GM12878 (cell line): ENCODE measurements around the gene MYBBP1A.

Source experiments
- CTCF ChIP-seq, 3 experiments: IDR thresholded peaks in 2 of 3; conservative IDR thresholded peaks in 1 of 3; 2 replicates each; pipeline ENCODE4 v1.5.1; 2011; ENCODE audit warnings: low read depth in 3 of 3, low read length in 3 of 3, mild to moderate bottlenecking in 3 of 3, control low read depth in 2 of 3, moderate library complexity in 2 of 3, inconsistent platforms in 1 of 3, mixed read lengths in 1 of 3; ENCODE audit not compliant: control insufficient read depth in 2 of 3, insufficient read depth in 1 of 3; ENCODE audit errors: extremely low read depth in 1 of 3
- RFX5 ChIP-seq: IDR thresholded peaks from 2 replicates; pipeline ENCODE4 v1.6.1; 2011; ENCODE audit warnings: low read depth, low read length, improper control_type of control experiment
- TF ChIP-seq, protein P1 (sequence below): fragments of 450-650 bp; IDR thresholded peaks from 2 replicates; pipeline ENCODE4 v1.6.1; 2017; ENCODE audit warnings: mild to moderate bottlenecking

- TF ChIP-seq, protein P1, sequence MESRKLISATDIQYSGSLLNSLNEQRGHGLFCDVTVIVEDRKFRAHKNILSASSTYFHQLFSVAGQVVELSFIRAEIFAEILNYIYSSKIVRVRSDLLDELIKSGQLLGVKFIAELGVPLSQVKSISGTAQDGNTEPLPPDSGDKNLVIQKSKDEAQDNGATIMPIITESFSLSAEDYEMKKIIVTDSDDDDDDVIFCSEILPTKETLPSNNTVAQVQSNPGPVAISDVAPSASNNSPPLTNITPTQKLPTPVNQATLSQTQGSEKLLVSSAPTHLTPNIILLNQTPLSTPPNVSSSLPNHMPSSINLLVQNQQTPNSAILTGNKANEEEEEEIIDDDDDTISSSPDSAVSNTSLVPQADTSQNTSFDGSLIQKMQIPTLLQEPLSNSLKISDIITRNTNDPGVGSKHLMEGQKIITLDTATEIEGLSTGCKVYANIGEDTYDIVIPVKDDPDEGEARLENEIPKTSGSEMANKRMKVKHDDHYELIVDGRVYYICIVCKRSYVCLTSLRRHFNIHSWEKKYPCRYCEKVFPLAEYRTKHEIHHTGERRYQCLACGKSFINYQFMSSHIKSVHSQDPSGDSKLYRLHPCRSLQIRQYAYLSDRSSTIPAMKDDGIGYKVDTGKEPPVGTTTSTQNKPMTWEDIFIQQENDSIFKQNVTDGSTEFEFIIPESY, result no peak
- TF ChIP-seq RFX5 (no peak), CTCF (IDR thresholded peaks at IDR 0.05 in 2 of 3, conservative IDR thresholded peaks at IDR 0.05 in 1 of 3; ENCODE audit: control insufficient read depth in 2 of 3, extremely low read depth in 1 of 3, insufficient read depth in 1 of 3, low read depth in 3 of 3, low read length in 3 of 3) (no peak)
Measured at GRCh38 chr17:4498461-4499397, 56.5 kb downstream of the MYBBP1A start, which contains the start of gene SPNS2.
